CD4-positive, alpha-beta T cell (primary cell): ENCODE measurements around the gene AFG3L2. TPM values are rescaled to one million over a fixed set of nuclear protein-coding genes. Genes with fewer than 3 reads are reported as not detected.

Source experiments
- ATAC-seq: fragments of 200-7000 bp; cut with Tn5 transposase; one replicate; pipeline ENCODE4 v1.10.0; 2022; ENCODE audit warnings: mild to moderate bottlenecking; ENCODE audit not compliant: poor library complexity
- CTCF ChIA-PET: fragments of 350-600 bp; sonication (Branson Sonifier 250); formaldehyde crosslinking; loops from one replicate; lab custom pipeline; 2021; ENCODE audit warnings: antibody characterized with exemption, inconsistent platforms; lab: Charles Lee
- POLR2A ChIA-PET: fragments of 350-600 bp; sonication (Branson Sonifier 250); formaldehyde crosslinking; loops from one replicate; lab custom pipeline; 2021; ENCODE audit warnings: antibody characterized with exemption, inconsistent platforms; lab: Charles Lee
- DNase-seq, 14 experiments: peaks; one replicate each; pipeline ENCODE4 v3.0.0-alpha.2; 2013 to 2020; ENCODE audit warnings: mixed read lengths in 2 of 14
- H3K27ac ChIP-seq, 2 donors: one replicate each; pipeline versions ENCODE4 v1.5.1 to v1.7.0; 2013; ENCODE audit warnings: low read length in 2 of 2, low read depth in 1 of 2, mild to moderate bottlenecking in 1 of 2
- H3K27me3 ChIP-seq, 2 experiments: 1 replicate in 1 of 2; 2 replicates in 1 of 2; pipeline versions ENCODE4 v1.6.1 to v1.7.0; 2013; ENCODE audit warnings: low read length in 2 of 2, control low read depth in 1 of 2, mild to moderate bottlenecking in 1 of 2, moderate library complexity in 1 of 2; ENCODE audit not compliant: insufficient read depth in 2 of 2, control insufficient read depth in 1 of 2
- H3K36me3 ChIP-seq: one replicate; pipeline ENCODE4 v1.6.1; 2013; ENCODE audit warnings: low read length, control low read depth; ENCODE audit not compliant: insufficient read depth
- H3K4me1 ChIP-seq: one replicate; pipeline ENCODE4 v1.6.1; 2013; ENCODE audit warnings: low read length, control low read depth; ENCODE audit not compliant: insufficient read depth
- H3K4me3 ChIP-seq: one replicate; pipeline ENCODE4 v1.5.1; 2013; ENCODE audit warnings: mild to moderate bottlenecking, low read length, moderate library complexity
- H3K9me3 ChIP-seq, 2 experiments: 1 replicate in 1 of 2; 2 replicates in 1 of 2; pipeline versions ENCODE4 v1.6.1 to v1.7.0; 2013; ENCODE audit warnings: low read length in 2 of 2, mild to moderate bottlenecking in 2 of 2, control low read depth in 1 of 2, moderate library complexity in 1 of 2; ENCODE audit not compliant: control insufficient read depth in 1 of 2, insufficient read depth in 1 of 2
- H3K27ac Mint-ChIP-seq: one replicate; pipeline ENCODE4 v1.8.0; 2020; ENCODE audit warnings: mixed read lengths
- H3K27me3 Mint-ChIP-seq: one replicate; pipeline ENCODE4 v1.8.0; 2021; ENCODE audit warnings: mixed read lengths
- H3K36me3 Mint-ChIP-seq: one replicate; pipeline ENCODE4 v1.8.0; 2021; ENCODE audit warnings: low read depth, mixed read lengths
- H3K4me1 Mint-ChIP-seq: one replicate; pipeline ENCODE4 v1.8.0; 2021; ENCODE audit warnings: low read depth, mixed read lengths
- H3K4me3 Mint-ChIP-seq: one replicate; pipeline ENCODE4 v1.8.0; 2020; ENCODE audit warnings: mild to moderate bottlenecking, mixed read lengths
- H3K9me3 Mint-ChIP-seq: one replicate; pipeline ENCODE4 v1.8.0; 2020; ENCODE audit warnings: mixed read lengths
- intact Hi-C, 2 experiments: fragments of 100-400 bp; cut with DNase I in 1 of 2; cut with micrococcal nuclease in 1 of 2; formaldehyde crosslinking; loops; one replicate each; pipeline versions ENCODE4 v1.15.1 to v1.9.0; 2023 to 2025; cut with DNase I, micrococcal nuclease
- total RNA-seq, 174 experiments: library from RNA in 2 of 174; stranded (reverse) in 2 of 174; gene quantifications; one replicate each; pipeline ENCODE4 v1.2.3 and lab custom pipeline; 2021 to 2026
- TF ChIP-seq, protein P1 (sequence below): fragments of 200-600 bp; IDR thresholded peaks from one replicate; pipeline ENCODE4 v1.8.0; 2022; ENCODE audit warnings: antibody characterized with exemption, mild to moderate bottlenecking

AFG3L2 gene
- total RNA-seq, 2 experiments from 2014 or later, result 40.4 to 46.8 TPM

DNA sequence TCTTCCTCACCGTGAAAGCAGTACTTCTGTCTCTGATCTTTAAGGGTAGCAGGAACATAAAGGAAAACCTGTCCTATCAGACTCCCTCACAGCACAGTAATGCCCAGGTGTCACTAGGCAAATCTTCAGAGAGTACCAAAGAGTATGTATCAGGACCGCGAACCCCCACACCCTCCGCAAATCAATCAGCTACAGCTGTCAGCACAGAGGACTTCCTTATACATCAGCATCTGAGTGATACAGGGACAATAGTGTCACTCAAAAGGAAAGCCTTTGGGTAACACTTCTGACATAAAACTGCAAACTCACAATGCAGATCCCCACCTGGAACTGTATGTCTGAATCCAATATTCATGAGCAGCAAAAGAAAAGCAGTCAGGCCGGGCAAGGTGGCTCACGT, 2.6 kb downstream of the AFG3L2 start:
- TF ChIP-seq, protein P1, sequence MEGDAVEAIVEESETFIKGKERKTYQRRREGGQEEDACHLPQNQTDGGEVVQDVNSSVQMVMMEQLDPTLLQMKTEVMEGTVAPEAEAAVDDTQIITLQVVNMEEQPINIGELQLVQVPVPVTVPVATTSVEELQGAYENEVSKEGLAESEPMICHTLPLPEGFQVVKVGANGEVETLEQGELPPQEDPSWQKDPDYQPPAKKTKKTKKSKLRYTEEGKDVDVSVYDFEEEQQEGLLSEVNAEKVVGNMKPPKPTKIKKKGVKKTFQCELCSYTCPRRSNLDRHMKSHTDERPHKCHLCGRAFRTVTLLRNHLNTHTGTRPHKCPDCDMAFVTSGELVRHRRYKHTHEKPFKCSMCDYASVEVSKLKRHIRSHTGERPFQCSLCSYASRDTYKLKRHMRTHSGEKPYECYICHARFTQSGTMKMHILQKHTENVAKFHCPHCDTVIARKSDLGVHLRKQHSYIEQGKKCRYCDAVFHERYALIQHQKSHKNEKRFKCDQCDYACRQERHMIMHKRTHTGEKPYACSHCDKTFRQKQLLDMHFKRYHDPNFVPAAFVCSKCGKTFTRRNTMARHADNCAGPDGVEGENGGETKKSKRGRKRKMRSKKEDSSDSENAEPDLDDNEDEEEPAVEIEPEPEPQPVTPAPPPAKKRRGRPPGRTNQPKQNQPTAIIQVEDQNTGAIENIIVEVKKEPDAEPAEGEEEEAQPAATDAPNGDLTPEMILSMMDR, result no peak
- peaks cover under 1% of the 10 kb centered on the region for H3K36me3 ChIP-seq
- no peak overlapping the region for H3K4me3 ChIP-seq
- no peak for ATAC-seq
- no peak overlapping the region for H3K27ac ChIP-seq
- no peaks in the 10 kb centered on the region for H3K27me3 ChIP-seq
- no peak for DNase-seq
- intact Hi-C loops, result loop anchor here in 1 of 2 experiments (5.0 to 10.0 kb wide), 3 partner anchors 470 to 1353 kb away; partner anchors contain the start of genes FAM210A, MPPE1 and RNMT
- Mint-ChIP-seq H3K27me3 (no peaks in the 10 kb centered on the region), H3K4me3 (peak overlapping the region; percentile 77), H3K4me1 (peaks cover 57% of the 10 kb centered on the region), H3K36me3 (peaks cover 38% of the 10 kb centered on the region), H3K27ac (peak overlapping the region; percentile 42), H3K9me3 (no peaks in the 10 kb centered on the region)
- H3K9me3 ChIP-seq, result no peaks in the 10 kb centered on the region
- peaks cover 42% of the 10 kb centered on the region for H3K4me1 ChIP-seq
- ChIA-PET POLR2A (no interaction called here), CTCF (no interaction called here)

DNA sequence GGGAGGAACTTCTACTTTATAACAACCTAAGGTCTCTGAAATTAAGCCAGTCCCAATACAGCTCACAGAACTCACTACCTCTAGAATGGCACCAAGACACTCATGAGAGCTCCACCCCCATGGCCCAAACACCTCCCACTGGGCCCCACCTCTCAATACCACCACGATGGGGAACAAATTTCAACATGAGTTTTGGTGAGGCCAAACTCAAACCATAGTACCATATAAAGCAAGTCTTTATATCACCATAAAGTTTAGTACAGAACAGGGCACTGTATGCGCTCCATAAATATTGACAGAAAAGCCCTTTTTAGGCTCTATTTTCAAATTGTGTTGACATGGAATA, 3.3 kb downstream of the AFG3L2 start:
- Mint-ChIP-seq H3K27ac (no peak overlapping the region), H3K9me3 (no peaks in the 10 kb centered on the region), H3K36me3 (peaks cover 44% of the 10 kb centered on the region), H3K4me3 (peak overlapping the region; percentile 77), H3K27me3 (no peaks in the 10 kb centered on the region), H3K4me1 (peaks cover 57% of the 10 kb centered on the region)
- H3K4me1 ChIP-seq, result peaks cover 42% of the 10 kb centered on the region
- H3K36me3 ChIP-seq, result peaks cover 7% of the 10 kb centered on the region
- ATAC-seq, result no peak
- POLR2A ChIA-PET, result no interaction called here
- TF ChIP-seq, protein P1, result no peak
- H3K4me3 ChIP-seq, result no peak overlapping the region
- CTCF ChIA-PET, result no interaction called here
- intact Hi-C loops, result loop anchor here in 1 of 2 experiments (5.0 to 10.0 kb wide), 3 partner anchors 469 to 1354 kb away; partner anchors contain the start of genes FAM210A, MPPE1 and RNMT
- H3K27me3 ChIP-seq, result no peaks in the 10 kb centered on the region
- DNase-seq, result no peak
- no peak overlapping the region for H3K27ac ChIP-seq
- H3K9me3 ChIP-seq, result no peaks in the 10 kb centered on the region

DNA sequence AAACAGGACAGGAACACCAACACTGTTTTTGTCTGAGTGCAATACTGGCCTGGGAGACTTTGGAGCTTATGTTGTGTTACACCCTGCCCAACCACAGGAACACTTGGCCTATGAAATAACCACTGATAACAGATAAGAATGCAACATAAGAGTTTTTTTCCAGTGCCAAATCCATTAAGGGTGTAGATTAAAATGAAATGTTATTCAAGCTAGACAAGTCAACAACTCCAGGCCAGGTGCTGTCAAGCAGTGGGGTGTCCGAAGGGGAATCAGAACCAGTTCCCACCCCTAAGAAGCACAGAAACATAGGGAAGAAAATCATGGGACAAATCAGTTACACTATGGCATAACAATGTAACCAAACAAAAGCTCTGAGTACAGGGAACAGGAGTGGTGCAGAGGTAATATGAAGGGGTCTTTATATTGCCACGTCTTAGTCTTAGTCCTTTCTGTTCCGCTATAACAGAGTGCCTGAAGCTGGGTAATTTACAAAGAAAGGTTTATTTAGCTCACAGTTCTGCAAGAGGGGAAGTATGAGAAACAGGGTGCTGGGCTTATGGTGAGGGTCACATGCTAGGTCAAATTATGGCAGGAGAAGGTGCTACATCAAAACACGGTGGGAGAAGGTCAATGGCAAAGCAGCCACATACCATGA, 3.8 kb downstream of the AFG3L2 start:
- H3K4me1 Mint-ChIP-seq, result peaks cover 57% of the 10 kb centered on the region
- intact Hi-C loops, result loop anchor here in 1 of 2 experiments (5.0 to 10.0 kb wide), 3 partner anchors 468 to 1354 kb away; partner anchors contain the start of genes FAM210A, MPPE1 and RNMT
- H3K4me3 Mint-ChIP-seq, result peak overlapping the region; percentile 52
- ChIA-PET CTCF (no interaction called here), POLR2A (no interaction called here)
- Histone ChIP-seq H3K27me3 (no peaks in the 10 kb centered on the region), H3K36me3 (peaks cover 11% of the 10 kb centered on the region), H3K4me1 (peaks cover 42% of the 10 kb centered on the region), H3K4me3 (no peak overlapping the region), H3K27ac (no peak overlapping the region), H3K9me3 (no peaks in the 10 kb centered on the region)
- TF ChIP-seq, protein P1, result no peak
- H3K9me3 Mint-ChIP-seq, result no peaks in the 10 kb centered on the region
- H3K27ac Mint-ChIP-seq, result peak overlapping the region; percentile 37
- no peak for ATAC-seq
- no peak for DNase-seq
- peaks cover 47% of the 10 kb centered on the region for H3K36me3 Mint-ChIP-seq
- no peaks in the 10 kb centered on the region for H3K27me3 Mint-ChIP-seq
